NT2/D1 (cell line): ENCODE measurements around the gene ADAMTS13.
"Not testable (repeated sequence)": the region's sequence is repeated elsewhere in the genome, so short reads cannot be mapped to it uniquely, and the experiment has no call there.

Experiments
- DNase-seq: peaks from one replicate; pipeline ENCODE4 v3.0.0-alpha.2; 2011; ENCODE audit warnings: low read depth, low spot score
- H3K27me3 ChIP-seq: 2 replicates; pipeline ENCODE4 v1.6.0; 2011; ENCODE audit warnings: mild to moderate bottlenecking; ENCODE audit not compliant: insufficient read length, insufficient read depth
- H3K36me3 ChIP-seq: 2 replicates; pipeline ENCODE4 v1.6.1; 2011; ENCODE audit warnings: mild to moderate bottlenecking, low read length, mixed read lengths; ENCODE audit not compliant: insufficient read depth, insufficient read length
- H3K4me1 ChIP-seq: 2 replicates; pipeline ENCODE4 v1.5.1; 2011; ENCODE audit not compliant: insufficient read depth, insufficient read length
- H3K4me3 ChIP-seq: 2 replicates; pipeline ENCODE4 v1.5.1; 2011; ENCODE audit warnings: low read depth; ENCODE audit not compliant: insufficient read length
- H3K9ac ChIP-seq: 2 replicates; pipeline ENCODE4 v1.6.0; 2011; ENCODE audit warnings: low read depth; ENCODE audit not compliant: insufficient read length
- H3K9me3 ChIP-seq: 2 replicates; pipeline ENCODE4 v1.5.1; 2011; ENCODE audit warnings: mild to moderate bottlenecking, low read length; ENCODE audit not compliant: insufficient read depth
- SUZ12 ChIP-seq: IDR thresholded peaks from 2 replicates; pipeline ENCODE4 v1.6.1; 2011; ENCODE audit not compliant: insufficient read length, insufficient read depth; ENCODE audit errors: extremely low read depth
- YY1 ChIP-seq: IDR thresholded peaks from 2 replicates; pipeline ENCODE4 v1.6.1; 2011; ENCODE audit not compliant: insufficient read length, insufficient read depth
- ZNF274 ChIP-seq: IDR thresholded peaks from 2 replicates; pipeline ENCODE4 v1.6.1; 2011; ENCODE audit warnings: mild to moderate bottlenecking, low read depth, low read length

ADAMTS13 gene

GRCh38 chr9:133386338-133386737 is 35.8 kb upstream of the ADAMTS13 start:
- H3K4me3 ChIP-seq, result no peak overlapping the region
- no peaks in the 10 kb centered on the region for H3K4me1 ChIP-seq
- H3K9ac ChIP-seq, result no peak overlapping the region
- TF ChIP-seq ZNF274 (no peak), YY1 (no peak), SUZ12 (no peak)
- DNase-seq, result no peak
- H3K9me3 ChIP-seq, result peaks cover 8% of the 10 kb centered on the region; the same call in 1 of the 2 replicates
- no peaks in the 10 kb centered on the region for H3K27me3 ChIP-seq
- H3K36me3 ChIP-seq, result no peaks in the 10 kb centered on the region

GRCh38 chr9:133387680-133388079 is 34.5 kb upstream of the ADAMTS13 start:
- no peak for DNase-seq
- Histone ChIP-seq H3K36me3 (no peaks in the 10 kb centered on the region), H3K27me3 (no peaks in the 10 kb centered on the region), H3K9me3 (peaks cover 8% of the 10 kb centered on the region; the same call in 1 of the 2 replicates), H3K9ac (no peak overlapping the region), H3K4me3 (no peak overlapping the region), H3K4me1 (no peaks in the 10 kb centered on the region)
- TF ChIP-seq ZNF274, result no peak
- no peak for TF ChIP-seq SUZ12

- H3K4me3 ChIP-seq, result no peak overlapping the region
- no peak for TF ChIP-seq YY1
- no peak for TF ChIP-seq SUZ12
- TF ChIP-seq ZNF274, result no peak
- H3K9me3 ChIP-seq, result peaks cover 8% of the 10 kb centered on the region; the same call in 1 of the 2 replicates
Measured at GRCh38 chr9:133389025-133389557, 33.1 kb upstream of the ADAMTS13 start.

GRCh38 chr9:133389562-133389961 is 32.6 kb upstream of the ADAMTS13 start:
- TF ChIP-seq YY1, result no peak
- no peak for TF ChIP-seq ZNF274
- TF ChIP-seq SUZ12, result no peak
- H3K4me3 ChIP-seq, result no peak overlapping the region
- peaks cover 2% of the 10 kb centered on the region for H3K4me1 ChIP-seq
- H3K9me3 ChIP-seq, result peaks cover 8% of the 10 kb centered on the region; the same call in 1 of the 2 replicates
- no peak for DNase-seq
- no peak overlapping the region for H3K9ac ChIP-seq
- no peaks in the 10 kb centered on the region for H3K36me3 ChIP-seq
- no peaks in the 10 kb centered on the region for H3K27me3 ChIP-seq

More at GRCh38 chr9:133389025-133389557, 33.1 kb upstream of the ADAMTS13 start:
- Histone ChIP-seq H3K4me1 (no peaks in the 10 kb centered on the region), H3K27me3 (no peaks in the 10 kb centered on the region), H3K9ac (no peak overlapping the region), H3K36me3 (no peaks in the 10 kb centered on the region)
- no peak for DNase-seq

GRCh38 chr9:133390713-133391112 is 31.5 kb upstream of the ADAMTS13 start:
- Histone ChIP-seq H3K4me3 (no peak overlapping the region), H3K4me1 (peaks cover 4% of the 10 kb centered on the region), H3K36me3 (no peaks in the 10 kb centered on the region), H3K9ac (no peak overlapping the region), H3K9me3 (peaks cover 8% of the 10 kb centered on the region; the same call in 1 of the 2 replicates), H3K27me3 (no peaks in the 10 kb centered on the region)
- no peak for DNase-seq
- no peak for TF ChIP-seq YY1
- no peak for TF ChIP-seq SUZ12
- TF ChIP-seq ZNF274, result no peak

GRCh38 chr9:133391449-133391848 is 30.7 kb upstream of the ADAMTS13 start:
- DNase-seq, H3K27me3 ChIP-seq, H3K9me3 ChIP-seq, H3K36me3 ChIP-seq, H3K4me3 ChIP-seq, H3K4me1 ChIP-seq, H3K9ac ChIP-seq: not testable (repeated sequence)

GRCh38 chr9:133392308-133392707 is 29.9 kb upstream of the ADAMTS13 start:
- not testable (repeated sequence) for H3K36me3 ChIP-seq, H3K4me3 ChIP-seq, H3K9me3 ChIP-seq, DNase-seq, H3K27me3 ChIP-seq, H3K4me1 ChIP-seq, H3K9ac ChIP-seq

GRCh38 chr9:133393399-133393798 is 28.8 kb upstream of the ADAMTS13 start:
- peaks cover 4% of the 10 kb centered on the region for H3K4me1 ChIP-seq

More at GRCh38 chr9:133393399-133393798, 28.8 kb upstream of the ADAMTS13 start:
- Histone ChIP-seq H3K9me3 (peaks cover 8% of the 10 kb centered on the region; the same call in 1 of the 2 replicates), H3K27me3 (no peaks in the 10 kb centered on the region), H3K36me3 (no peaks in the 10 kb centered on the region), H3K4me3 (no peak overlapping the region), H3K9ac (no peak overlapping the region)
- no peak for DNase-seq
- no peak for TF ChIP-seq YY1
- TF ChIP-seq ZNF274, result no peak
- TF ChIP-seq SUZ12, result no peak
